A549 (cell line): ENCODE measurements around the gene CD4. TPM values are rescaled to one million over a fixed set of nuclear protein-coding genes. Genes with fewer than 3 reads are reported as not detected.

ENCODE experiments used
- ATOH8 ChIP-seq: fragments of 250-450 bp; sonication (Bioruptor Pico); IDR thresholded peaks from 2 replicates; pipeline ENCODE4 v1.5.0; 2020; ENCODE audit warnings: low read depth, mild to moderate bottlenecking, moderate library complexity
- CBX8 ChIP-seq: fragments of 200-600 bp; sonication (generic); IDR thresholded peaks from 2 replicates; pipeline ENCODE4 v1.6.1; 2016
- CHD2 ChIP-seq: fragments of 150-350 bp; IDR thresholded peaks from 2 replicates; pipeline ENCODE4 v1.6.1; 2014; ENCODE audit warnings: low read length; ENCODE audit not compliant: partially characterized antibody
- CTCF ChIP-seq: fragments of >200 bp; sonication (Bioruptor Twin); formaldehyde crosslinking; IDR thresholded peaks from 3 replicates; pipeline ENCODE4 v1.5.1; 2016
- E2F6 ChIP-seq: IDR thresholded peaks from 2 replicates; pipeline ENCODE4 v1.6.1; 2012; ENCODE audit warnings: low read depth, borderline replicate concordance
- ELK1 ChIP-seq: fragments of 150-350 bp; IDR thresholded peaks from 2 replicates; pipeline ENCODE4 v1.6.1; 2014; ENCODE audit warnings: low read depth, mild to moderate bottlenecking, low read length
- EP300 ChIP-seq, 2 experiments: fragments of >200 bp; sonication (Bioruptor Twin); formaldehyde crosslinking; IDR thresholded peaks; 2 replicates in 1 of 2; 3 replicates in 1 of 2; pipeline ENCODE4 v1.6.1; 2016 to 2017
- ESRRA ChIP-seq: fragments of 150-350 bp; IDR thresholded peaks from 2 replicates; pipeline ENCODE4 v1.6.1; 2014; ENCODE audit warnings: mild to moderate bottlenecking, low read length, borderline replicate concordance
- FOSB ChIP-seq: fragments of 250-450 bp; sonication (Bioruptor Pico); IDR thresholded peaks from 2 replicates; pipeline ENCODE4 v1.5.0; 2020; ENCODE audit warnings: mild to moderate bottlenecking, moderate library complexity
- HEYL ChIP-seq: fragments of 250-450 bp; sonication (Bioruptor Pico); IDR thresholded peaks from 2 replicates; pipeline ENCODE4 v1.8.0; 2021; ENCODE audit warnings: mild to moderate bottlenecking, moderate library complexity
- HOXA7 ChIP-seq: fragments of 250-450 bp; sonication (Bioruptor Pico); IDR thresholded peaks from 2 replicates; pipeline ENCODE4 v1.5.0; 2020; ENCODE audit warnings: mild to moderate bottlenecking, moderate library complexity
- HOXB13 ChIP-seq: fragments of 250-450 bp; sonication (Bioruptor Pico); IDR thresholded peaks from 2 replicates; pipeline ENCODE4 v1.5.0; 2020; ENCODE audit warnings: low read depth, mild to moderate bottlenecking, moderate library complexity
- JUN ChIP-seq, 2 experiments: fragments of >200 bp; sonication (Bioruptor Twin); formaldehyde crosslinking; IDR thresholded peaks; 2 replicates in 1 of 2; 3 replicates in 1 of 2; pipeline ENCODE4 v1.6.1; 2016 to 2017
- JUNB ChIP-seq: fragments of >200 bp; sonication (Bioruptor Twin); formaldehyde crosslinking; IDR thresholded peaks from 2 replicates; pipeline ENCODE4 v1.6.1; 2016
- MAFK ChIP-seq: fragments of 450-650 bp; IDR thresholded peaks from 2 replicates; pipeline ENCODE4 v1.6.1; 2014; ENCODE audit not compliant: partially characterized antibody
- MAZ ChIP-seq: fragments of 150-350 bp; IDR thresholded peaks from 2 replicates; pipeline ENCODE4 v1.6.1; 2014; ENCODE audit warnings: antibody characterized with exemption, low read depth, low read length, borderline replicate concordance
- MYC ChIP-seq: IDR thresholded peaks from 2 replicates; pipeline ENCODE4 v1.6.1; 2012; ENCODE audit warnings: mild to moderate bottlenecking, inconsistent platforms, low read length, improper control_type of control experiment, borderline replicate concordance
- NPAS2 ChIP-seq: fragments of 250-450 bp; sonication (Bioruptor Pico); IDR thresholded peaks from 2 replicates; pipeline ENCODE4 v1.8.0; 2022; ENCODE audit warnings: mild to moderate bottlenecking, moderate library complexity, borderline replicate concordance
- POLR2A ChIP-seq: IDR thresholded peaks from 2 replicates; pipeline ENCODE4 v1.6.1; 2012; ENCODE audit warnings: mild to moderate bottlenecking, low read length
- POLR2AphosphoS2 ChIP-seq: conservative IDR thresholded peaks from 2 replicates; pipeline ENCODE4 v1.6.1; 2012; ENCODE audit warnings: low read length, improper control_type of control experiment, inconsistent platforms
- RAD21 ChIP-seq, 2 experiments: fragments of >200 bp in 1 of 2; sonication (Bioruptor Twin) in 1 of 2; formaldehyde crosslinking in 1 of 2; IDR thresholded peaks in 1 of 2; conservative IDR thresholded peaks in 1 of 2; 2 replicates in 1 of 2; 3 replicates in 1 of 2; pipeline ENCODE4 v1.6.1; 2012 to 2018; ENCODE audit warnings: inconsistent platforms in 1 of 2
- RARB ChIP-seq: fragments of 250-450 bp; sonication (Bioruptor Pico); IDR thresholded peaks from 2 replicates; pipeline ENCODE4 v1.8.0; 2021; ENCODE audit warnings: mild to moderate bottlenecking, moderate library complexity
- RFX5 ChIP-seq: fragments of 450-650 bp; IDR thresholded peaks from 2 replicates; pipeline ENCODE4 v1.7.1; 2014; ENCODE audit warnings: antibody characterized with exemption, mild to moderate bottlenecking, moderate library complexity
- SREBF2 ChIP-seq: fragments of 450-650 bp; IDR thresholded peaks from 2 replicates; pipeline ENCODE4 v1.6.1; 2014; ENCODE audit warnings: mild to moderate bottlenecking, moderate library complexity
- TFCP2L1 ChIP-seq: fragments of 250-450 bp; sonication (Bioruptor Pico); IDR thresholded peaks from 2 replicates; pipeline ENCODE4 v1.5.0; 2021; ENCODE audit warnings: mild to moderate bottlenecking
- ZC3H11A ChIP-seq: fragments of 450-650 bp; IDR thresholded peaks from 2 replicates; pipeline ENCODE4 v1.6.1; 2014; ENCODE audit warnings: antibody characterized with exemption, mild to moderate bottlenecking
- polyA plus RNA-seq, 4 experiments: library from polyadenylated mRNA; depleted of rRNA in 3 of 4; stranded (reverse); fragments of >200 nt; fragmentation: RNase III in 1 of 4; extraction: RNeasy Plus Mini Kit Qiagen cat#74134 plus additional on column Dnase treatment in 1 of 4; gene quantifications; 2 replicates in 3 of 4; 3 replicates in 1 of 4; pipeline ENCODE4 v1.2.3, GENCODE V29; 2011 to 2017

Gene CD4
- polyA plus RNA-seq, 2 of the 4 experiments (the other 2 are of a cell fraction) = 0.03 TPM; not detected in 1

DNA sequence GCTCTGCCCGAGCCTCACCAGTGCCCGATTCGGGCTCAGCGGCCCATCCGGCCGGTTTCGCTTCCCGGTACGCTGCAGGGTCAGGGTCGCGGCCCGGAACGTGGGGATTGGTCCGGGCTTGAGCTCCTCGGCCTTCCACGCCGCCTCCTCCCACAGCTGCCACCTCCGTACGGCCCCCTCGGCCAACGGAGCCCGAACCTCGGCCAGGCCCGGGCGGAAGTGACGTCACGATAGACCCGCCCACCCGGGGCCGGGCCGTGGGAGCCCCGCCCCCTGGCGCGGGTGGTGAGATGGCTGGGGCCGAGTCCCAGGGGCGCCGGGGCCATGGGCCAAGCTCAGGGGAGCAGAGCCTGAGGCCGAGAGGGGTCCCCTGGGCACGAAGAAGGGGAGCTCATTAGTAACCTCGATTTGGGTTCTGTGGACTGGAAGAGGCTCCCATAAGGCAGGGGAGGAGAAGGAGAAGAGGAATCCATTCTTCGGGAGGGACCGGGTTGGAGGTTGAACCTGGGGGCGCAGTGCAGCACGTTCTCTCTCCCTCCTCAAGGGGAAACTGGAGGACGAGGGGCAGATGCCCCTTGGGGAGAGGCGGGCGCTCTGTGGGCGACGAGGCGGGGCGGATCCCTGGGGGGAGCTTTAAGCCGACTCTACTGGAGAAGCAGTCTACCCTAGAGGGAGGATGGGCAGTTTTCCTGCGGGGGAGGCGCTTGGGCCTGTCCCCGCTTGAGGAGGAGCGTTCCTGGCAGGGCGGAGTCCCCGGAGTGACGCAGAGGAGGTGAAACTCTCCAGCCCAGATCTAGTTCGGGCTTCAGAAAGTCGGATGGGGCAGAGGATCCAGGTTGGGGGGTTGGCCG, 36.2 kb upstream of the CD4 start, which contains the start of gene MLF2 (continued):
- no peak for TF ChIP-seq HOXB13 (CRISPR knock-in tag)
- TF ChIP-seq RAD21 (conservative IDR thresholded peaks at IDR 0.05 in 1 of 2, IDR thresholded peaks at IDR 0.05 in 1 of 2) = no peak; a peak in 2 of 5 replicates
- TF ChIP-seq EP300 (IDR thresholded peaks at IDR 0.05) = no peak
- TF ChIP-seq ATOH8 (CRISPR knock-in tag) = no peak
- TF ChIP-seq JUN (IDR thresholded peaks at IDR 0.05) = peak; percentile 91 to 92; a peak in 4 of 5 replicates
- no peak for TF ChIP-seq POLR2AphosphoS2
- TF ChIP-seq MYC = peak; percentile 77
- TF ChIP-seq JUNB = no peak
- no peak for TF ChIP-seq ESRRA
- no peak for TF ChIP-seq HOXA7 (CRISPR knock-in tag)
- TF ChIP-seq NPAS2 = no peak
- peak; percentile 94 for TF ChIP-seq POLR2A
- TF ChIP-seq TFCP2L1 (CRISPR knock-in tag) = no peak
- TF ChIP-seq RFX5 = 0 out of 2 replicates have a peak, but pooled peaks have one; percentile 58
- TF ChIP-seq RARB (CRISPR knock-in tag) = peak; percentile 39; the same call in 1 of the 2 replicates
- peak; percentile 49; the same call in 1 of the 2 replicates for TF ChIP-seq MAZ
- TF ChIP-seq SREBF2 = no peak
- TF ChIP-seq HEYL (CRISPR knock-in tag) = no peak
- TF ChIP-seq FOSB (CRISPR knock-in tag) = peak; percentile 71; the same call in 1 of the 2 replicates
- TF ChIP-seq ELK1 = no peak
- no peak for TF ChIP-seq E2F6
- no peak for TF ChIP-seq CBX8
- TF ChIP-seq ZC3H11A = no peak
- no peak for TF ChIP-seq MAFK
- TF ChIP-seq CTCF = no peak; the same call in 2 of the 3 replicates
- no peak for TF ChIP-seq CHD2
